ENCODE data around the gene KLC4.

DNA sequence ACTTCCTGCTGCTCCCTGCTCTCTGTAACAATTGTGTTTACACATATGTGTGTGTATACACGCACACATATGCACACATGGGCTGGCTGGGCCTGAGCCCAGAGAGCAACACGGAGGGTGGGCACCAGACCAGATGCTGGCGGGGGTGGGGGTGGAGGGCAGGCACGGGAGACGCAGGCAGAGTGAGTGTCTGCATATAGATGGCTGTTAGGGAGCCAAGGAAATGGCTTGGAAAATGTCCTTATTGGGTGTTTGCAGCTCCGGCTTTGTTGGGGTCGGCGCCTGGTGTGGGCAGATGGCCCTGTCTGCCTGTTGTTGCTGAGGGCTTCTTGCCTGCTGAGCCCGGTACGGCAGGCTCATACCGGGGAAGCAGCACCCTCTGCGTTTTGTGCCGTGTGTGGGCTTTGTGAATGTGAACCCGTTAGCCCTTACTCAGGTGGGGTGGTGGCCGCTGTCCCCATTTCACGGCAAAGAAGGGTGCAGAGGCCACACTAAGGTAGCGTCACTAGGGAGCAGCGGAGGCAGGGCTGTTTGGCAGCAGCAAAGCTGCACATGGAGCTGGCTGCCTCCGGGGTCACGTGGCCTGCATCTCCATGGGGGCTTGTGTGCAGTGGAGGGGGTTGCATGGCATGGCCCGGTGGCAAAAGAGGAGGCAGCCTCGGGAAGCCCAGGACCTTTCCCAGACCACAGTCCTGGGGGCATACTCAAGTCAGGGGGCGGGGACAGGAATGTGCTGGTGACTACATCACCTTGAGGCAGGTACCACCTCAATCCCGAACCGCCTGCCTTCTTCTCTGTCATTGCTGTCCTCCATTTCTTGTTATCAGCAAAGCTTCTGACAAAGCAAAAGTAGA, 64.3 kb downstream of the KLC4 start:
- TF ChIP-seq, protein P1, sequence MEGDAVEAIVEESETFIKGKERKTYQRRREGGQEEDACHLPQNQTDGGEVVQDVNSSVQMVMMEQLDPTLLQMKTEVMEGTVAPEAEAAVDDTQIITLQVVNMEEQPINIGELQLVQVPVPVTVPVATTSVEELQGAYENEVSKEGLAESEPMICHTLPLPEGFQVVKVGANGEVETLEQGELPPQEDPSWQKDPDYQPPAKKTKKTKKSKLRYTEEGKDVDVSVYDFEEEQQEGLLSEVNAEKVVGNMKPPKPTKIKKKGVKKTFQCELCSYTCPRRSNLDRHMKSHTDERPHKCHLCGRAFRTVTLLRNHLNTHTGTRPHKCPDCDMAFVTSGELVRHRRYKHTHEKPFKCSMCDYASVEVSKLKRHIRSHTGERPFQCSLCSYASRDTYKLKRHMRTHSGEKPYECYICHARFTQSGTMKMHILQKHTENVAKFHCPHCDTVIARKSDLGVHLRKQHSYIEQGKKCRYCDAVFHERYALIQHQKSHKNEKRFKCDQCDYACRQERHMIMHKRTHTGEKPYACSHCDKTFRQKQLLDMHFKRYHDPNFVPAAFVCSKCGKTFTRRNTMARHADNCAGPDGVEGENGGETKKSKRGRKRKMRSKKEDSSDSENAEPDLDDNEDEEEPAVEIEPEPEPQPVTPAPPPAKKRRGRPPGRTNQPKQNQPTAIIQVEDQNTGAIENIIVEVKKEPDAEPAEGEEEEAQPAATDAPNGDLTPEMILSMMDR (IDR thresholded peaks at IDR 0.05): no peak
- no peak for TF ChIP-seq POLR2AphosphoS5 (IDR thresholded peaks at IDR 0.05)

Data from breast epithelium (tissue), 3 donors.